Breast epithelium (tissue), 3 donors: Measurements from ENCODE around the gene ARV1.

ENCODE experiments used
- CTCF ChIP-seq, 3 donors: fragments of 450-650 bp; IDR thresholded peaks; one replicate each; pipeline ENCODE4 v1.5.1; 2016 to 2017; ENCODE audit warnings: antibody characterized with exemption in 3 of 3, mild to moderate bottlenecking in 3 of 3, moderate library complexity in 3 of 3
- POLR2A ChIP-seq: fragments of 450-650 bp; IDR thresholded peaks from one replicate; pipeline ENCODE4 v1.6.1; 2016; ENCODE audit warnings: antibody characterized with exemption, mild to moderate bottlenecking, moderate library complexity
- POLR2AphosphoS5 ChIP-seq, 3 donors: sonication (generic); formaldehyde crosslinking; IDR thresholded peaks; one replicate each; pipeline ENCODE4 v1.6.1; 2017; ENCODE audit warnings: antibody characterized with exemption in 3 of 3

- TF ChIP-seq CTCF (IDR thresholded peaks at IDR 0.05) = peak in 2 of 3 donors; percentile 10 to 12
- TF ChIP-seq POLR2A = peak; percentile 19
- peak; percentile 40 to 76 (median 74) for TF ChIP-seq POLR2AphosphoS5 (IDR thresholded peaks at IDR 0.05)
Observed at GRCh38 chr1:230978491-230979388, at the start of gene ARV1, which contains the start of gene TTC13.
